Right lobe of liver (tissue), 6 donors: ENCODE results near the gene LAMB3. TPM values are rescaled to one million over a fixed set of nuclear protein-coding genes. Genes with fewer than 3 reads are reported as not detected.

Experiments used
- ATAC-seq, 4 donors: fragments of 200-7000 bp; cut with Tn5 transposase; one replicate each; pipeline ENCODE4 v1.9.1; 2020; ENCODE audit warnings: mild to moderate bottlenecking in 4 of 4, moderate library complexity in 4 of 4
- DNase-seq, 3 donors: peaks; one replicate each; pipeline ENCODE4 v3.0.0-alpha.2; 2020
- H3K27ac ChIP-seq, 3 donors: fragments of 200-600 bp; one replicate each; pipeline ENCODE4 v1.8.0; 2022
- H3K27me3 ChIP-seq, 2 donors: fragments of 200-600 bp; one replicate each; pipeline ENCODE4 v1.8.0; 2022
- H3K36me3 ChIP-seq, 4 donors: fragments of 200-600 bp; sonication (generic) in 1 of 4; one replicate each; pipeline versions ENCODE4 v1.5.1 to v1.8.0; 2017 to 2022; ENCODE audit warnings: control low read depth in 1 of 4
- H3K4me1 ChIP-seq, 4 donors: fragments of 200-600 bp; sonication (generic) in 1 of 4; one replicate each; pipeline versions ENCODE4 v1.5.1 to v1.8.0; 2017 to 2022; ENCODE audit warnings: control low read depth in 1 of 4
- H3K4me3 ChIP-seq, 3 donors: fragments of 200-600 bp; one replicate each; pipeline ENCODE4 v1.8.0; 2022
- H3K9me3 ChIP-seq, 4 donors: fragments of 200-600 bp; sonication (generic) in 1 of 4; one replicate each; pipeline versions ENCODE4 v1.5.1 to v1.8.0; 2017 to 2022; ENCODE audit warnings: control low read depth in 1 of 4
- CTCF ChIP-seq, 4 donors: fragments of 200-600 bp in 3 of 4; fragments of 450-650 bp in 1 of 4; IDR thresholded peaks; one replicate each; pipeline versions ENCODE4 v1.5.1 to v1.8.0; 2016 to 2022; ENCODE audit warnings: antibody characterized with exemption in 4 of 4, mild to moderate bottlenecking in 2 of 4
- POLR2A ChIP-seq: fragments of 450-650 bp; IDR thresholded peaks from one replicate; pipeline ENCODE4 v1.6.1; 2017; ENCODE audit warnings: antibody characterized with exemption, mild to moderate bottlenecking
- WGBS: methylation state at CpG from one replicate; pipeline ENCODE4 v1.1.6; 2018; ENCODE audit warnings: low coverage, low lambda C conversion rate; ENCODE audit not compliant: insufficient coverage; ENCODE audit errors: missing lambda C conversion rate; 5-methylcytosine and 5-hydroxymethylcytosine counted together
- intact Hi-C, 2 donors: fragments of 100-400 bp; cut with DNase I; formaldehyde crosslinking; loops; one replicate each; pipeline versions ENCODE4 v1.11.2 to v1.14.1; 2022
- total RNA-seq, 6 experiments: library from RNA; depleted of rRNA in 2 of 6; stranded (reverse); fragments of >200 nt in 2 of 6; fragmentation: NEBNext Ultra II Directional in 3 of 6; extraction: Animal tissue kit (Norgen Biotek cat#: 25700) in 3 of 6; gene quantifications; one replicate each; pipeline versions ENCODE4 v1.1.0 to v1.2.4, GENCODE V29; 2016 to 2023
- donor health status: DM: no; HTN: yes; CAD: no.
- donor health status: DM: no; HTN: no; CAD: no.
- donor health status: DM: no; HTN: no; CAD: no.
- donor health status: DM: no; HTN: yes; CAD: no.
- donor health status: DM: no; HTN: yes; CAD: no.

The LAMB3 gene
- total RNA-seq, 6 experiments from 2014 or later, result 5.0 to 14.6 (median 8.4) TPM

- intact Hi-C loops, result no loop called here
- no peaks in the 10 kb centered on the region for H3K27me3 ChIP-seq
- no peak for DNase-seq
- 41% methylated on average over 2 of the region's 5 CpGs for WGBS
- no peaks in the 10 kb centered on the region for H3K9me3 ChIP-seq
- no peak overlapping the region for H3K4me3 ChIP-seq
- peak overlapping the region in 2 of 3 donors; percentile 24 to 45 for H3K27ac ChIP-seq
- TF ChIP-seq CTCF (IDR thresholded peaks at IDR 0.05) (no peak), POLR2A (no peak)
- peak in 3 of 4 donors; percentile 0 to 4 (median 1) for ATAC-seq
- no peaks in the 10 kb centered on the region for H3K36me3 ChIP-seq
- peaks cover 0 to 76% (median 38%) of the 10 kb centered on the region in 4 donors for H3K4me1 ChIP-seq
Measured at GRCh38 chr1:209657918-209658317, 5.7 kb upstream of the LAMB3 start.

- Histone ChIP-seq H3K9me3 (no peaks in the 10 kb centered on the region), H3K4me3 (no peak overlapping the region), H3K4me1 (peaks cover 0 to 75% (median 37%) of the 10 kb centered on the region in 4 donors), H3K27me3 (no peaks in the 10 kb centered on the region), H3K27ac (peak overlapping the region; percentile 21 to 45 (median 24)), H3K36me3 (no peaks in the 10 kb centered on the region)
- intact Hi-C loops, result no loop called here
- TF ChIP-seq CTCF (IDR thresholded peaks at IDR 0.05) (no peak), POLR2A (peak; percentile 3)
- DNase-seq (peak; percentile 75 to 82 (median 80)), ATAC-seq (peak; percentile 63 to 78 (median 68))
- WGBS, result 21% methylated on average over 4 of the region's 9 CpGs
Measured at GRCh38 chr1:209657140-209657879, 5.1 kb upstream of the LAMB3 start.

GRCh38 chr1:209655411-209656231 lies 3.4 kb upstream of the LAMB3 start:
- no peaks in the 10 kb centered on the region for H3K9me3 ChIP-seq
- H3K27me3 ChIP-seq, result no peaks in the 10 kb centered on the region
- DNase-seq (peak in 1 of 3 donors; percentile 38), ATAC-seq (peak in 2 of 4 donors; percentile 1 to 23)
- H3K27ac ChIP-seq, result no peak overlapping the region
- WGBS, result 63% methylated on average over 5 of the region's 9 CpGs
- no peak overlapping the region for H3K4me3 ChIP-seq
- no peaks in the 10 kb centered on the region for H3K36me3 ChIP-seq
- intact Hi-C loops, result no loop called here
- no peak for TF ChIP-seq CTCF (IDR thresholded peaks at IDR 0.05)
- no peak for TF ChIP-seq POLR2A
- H3K4me1 ChIP-seq, result peaks cover 0 to 61% (median 30%) of the 10 kb centered on the region in 4 donors

- Histone ChIP-seq H3K9me3 (no peaks in the 10 kb centered on the region), H3K4me1 (peaks cover 0 to 60% (median 28%) of the 10 kb centered on the region in 4 donors), H3K4me3 (no peak overlapping the region), H3K36me3 (no peaks in the 10 kb centered on the region), H3K27ac (peak overlapping the region; percentile 36 to 68 (median 42)), H3K27me3 (no peaks in the 10 kb centered on the region)
- WGBS, result 26% methylated on average over 5 of the region's 7 CpGs
- no peak for TF ChIP-seq CTCF (IDR thresholded peaks at IDR 0.05)
- peak; percentile 66 for TF ChIP-seq POLR2A
- peak in 1 of 3 donors; percentile 27 for DNase-seq
- intact Hi-C loops, result no loop called here
- peak; percentile 37 to 65 (median 42) for ATAC-seq
Measured at GRCh38 chr1:209653915-209654351, 1.7 kb upstream of the LAMB3 start.
